K562 (cell line): Measurements from ENCODE around the gene PHACTR3.
"Not testable (repeated sequence)": the region's sequence is repeated elsewhere in the genome, so short reads cannot be mapped to it uniquely, and the experiment has no call there.

ENCODE experiments used
- CC2D1A ChIP-seq: fragments of 450-650 bp; IDR thresholded peaks from 2 replicates; pipeline ENCODE4 v1.6.1; 2017; ENCODE audit warnings: mild to moderate bottlenecking
- ERF ChIP-seq: fragments of 450-650 bp; formaldehyde crosslinking; IDR thresholded peaks from 2 replicates; pipeline ENCODE4 v1.4.0; 2020; ENCODE audit warnings: mild to moderate bottlenecking, mixed read lengths
- EZH2 ChIP-seq: IDR thresholded peaks from 2 replicates; pipeline ENCODE4 v1.6.1; 2012; ENCODE audit warnings: low read depth, mild to moderate bottlenecking, inconsistent platforms, low read length, borderline replicate concordance
- FOXM1 ChIP-seq, 2 experiments: fragments of 450-650 bp in 1 of 2; sonication (generic) in 1 of 2; formaldehyde crosslinking in 1 of 2; IDR thresholded peaks; 2 replicates each; pipeline versions ENCODE4 v1.6.1 to v1.9.0; 2017 to 2022; ENCODE audit warnings: low read depth in 2 of 2, mild to moderate bottlenecking in 2 of 2, missing genetic modification reagents in 1 of 2, moderate library complexity in 1 of 2
- MYC ChIP-seq, 2 experiments: fragments of 250-450 bp in 1 of 2; sonication (Bioruptor Pico) in 1 of 2; IDR thresholded peaks; 2 replicates each; pipeline versions ENCODE4 v1.5.1 to v1.6.1; 2012 to 2021; ENCODE audit warnings: low read depth in 2 of 2, borderline replicate concordance in 1 of 2, improper control_type of control experiment in 1 of 2, low read length in 1 of 2, mild to moderate bottlenecking in 1 of 2, moderate library complexity in 1 of 2
- RAD21 ChIP-seq, 2 experiments: fragments of 250-450 bp in 1 of 2; fragments of 450-650 bp in 1 of 2; sonication (Bioruptor Pico) in 1 of 2; formaldehyde crosslinking in 1 of 2; IDR thresholded peaks in 1 of 2; conservative IDR thresholded peaks in 1 of 2; 2 replicates each; pipeline versions ENCODE4 v1.4.0 to v1.8.0; 2020 to 2022; ENCODE audit warnings: mild to moderate bottlenecking in 2 of 2, moderate library complexity in 1 of 2
- REST ChIP-seq, 2 experiments: fragments of 450-650 bp; formaldehyde crosslinking in 1 of 2; IDR thresholded peaks; 2 replicates each; pipeline versions ENCODE4 v1.4.0 to v1.6.1; 2014 to 2020; ENCODE audit warnings: mild to moderate bottlenecking in 2 of 2, borderline replicate concordance in 1 of 2, low read depth in 1 of 2
- SIN3A ChIP-seq, 2 experiments: fragments of 150-350 bp in 1 of 2; IDR thresholded peaks; 2 replicates each; pipeline ENCODE4 v1.6.1; 2011 to 2016; ENCODE audit warnings: borderline replicate concordance in 2 of 2, low read depth in 2 of 2, low read length in 2 of 2, mild to moderate bottlenecking in 2 of 2, moderate library complexity in 2 of 2; ENCODE audit not compliant: control insufficient read depth in 1 of 2
- SP1 ChIP-seq: sonication (generic); formaldehyde crosslinking; IDR thresholded peaks from 2 replicates; pipeline ENCODE4 v1.8.1; 2022; ENCODE audit warnings: mild to moderate bottlenecking, missing genetic modification reagents
- STAT6 ChIP-seq: sonication (generic); formaldehyde crosslinking; IDR thresholded peaks from 2 replicates; pipeline ENCODE4 v1.8.1; 2023; ENCODE audit warnings: mild to moderate bottlenecking, missing genetic modification reagents
- TBL1XR1 ChIP-seq, 2 experiments: IDR thresholded peaks; 2 replicates each; pipeline ENCODE4 v1.6.1; 2012; ENCODE audit warnings: improper control_type of control experiment in 2 of 2, low read length in 2 of 2, mild to moderate bottlenecking in 1 of 2
- U2AF1 ChIP-seq: fragments of 200-400 bp; formaldehyde crosslinking; optimal IDR thresholded peaks from 2 replicates; pipeline ENCODE3; 2017; ENCODE audit warnings: mild to moderate bottlenecking, low read depth, low read length, moderate library complexity
- TF ChIP-seq, protein P1 (sequence below), 3 experiments: IDR thresholded peaks in 2 of 3; conservative IDR thresholded peaks in 1 of 3; 2 replicates each; pipeline ENCODE4 v1.5.1; 2011 to 2012; ENCODE audit warnings: low read length in 3 of 3, mild to moderate bottlenecking in 3 of 3, control low read depth in 2 of 3, improper control_type of control experiment in 1 of 3, inconsistent platforms in 1 of 3, low read depth in 1 of 3, mixed read lengths in 1 of 3, moderate library complexity in 1 of 3; ENCODE audit not compliant: insufficient read depth in 2 of 3
- TF ChIP-seq, protein P2 (sequence below), 2 experiments: fragments of 450-650 bp in 1 of 2; sonication (generic) in 1 of 2; formaldehyde crosslinking in 1 of 2; IDR thresholded peaks in 1 of 2; conservative IDR thresholded peaks in 1 of 2; 2 replicates each; pipeline versions ENCODE4 v1.6.1 to v1.8.1; 2016 to 2023; ENCODE audit warnings: mild to moderate bottlenecking in 2 of 2, moderate library complexity in 2 of 2, inconsistent platforms in 1 of 2, missing genetic modification reagents in 1 of 2

- TF ChIP-seq TBL1XR1 (IDR thresholded peaks at IDR 0.05; ENCODE audit: low read length in 2 of 2); CC2D1A; FOXM1 (IDR thresholded peaks at IDR 0.05; ENCODE audit: low read depth); FOXM1 (CRISPR knock-in tag; IDR thresholded peaks at IDR 0.05; ENCODE audit: low read depth); RAD21 (CRISPR knock-in tag; conservative IDR thresholded peaks at IDR 0.05 in 1 of 2, IDR thresholded peaks at IDR 0.05 in 1 of 2); U2AF1; SIN3A (IDR thresholded peaks at IDR 0.05; ENCODE audit: borderline replicate concordance in 2 of 2, control insufficient read depth in 1 of 2, low read depth in 2 of 2, low read length in 2 of 2); MYC (IDR thresholded peaks at IDR 0.05; ENCODE audit: low read depth, low read length); MYC (CRISPR knock-in tag; IDR thresholded peaks at IDR 0.05; ENCODE audit: borderline replicate concordance, low read depth); SP1 (CRISPR knock-in tag); EZH2; STAT6 (CRISPR knock-in tag); REST (IDR thresholded peaks at IDR 0.05; ENCODE audit: borderline replicate concordance); REST (CRISPR knock-in tag; IDR thresholded peaks at IDR 0.05; ENCODE audit: low read depth); ERF (CRISPR knock-in tag): not testable (repeated sequence)
- TF ChIP-seq, protein P1, sequence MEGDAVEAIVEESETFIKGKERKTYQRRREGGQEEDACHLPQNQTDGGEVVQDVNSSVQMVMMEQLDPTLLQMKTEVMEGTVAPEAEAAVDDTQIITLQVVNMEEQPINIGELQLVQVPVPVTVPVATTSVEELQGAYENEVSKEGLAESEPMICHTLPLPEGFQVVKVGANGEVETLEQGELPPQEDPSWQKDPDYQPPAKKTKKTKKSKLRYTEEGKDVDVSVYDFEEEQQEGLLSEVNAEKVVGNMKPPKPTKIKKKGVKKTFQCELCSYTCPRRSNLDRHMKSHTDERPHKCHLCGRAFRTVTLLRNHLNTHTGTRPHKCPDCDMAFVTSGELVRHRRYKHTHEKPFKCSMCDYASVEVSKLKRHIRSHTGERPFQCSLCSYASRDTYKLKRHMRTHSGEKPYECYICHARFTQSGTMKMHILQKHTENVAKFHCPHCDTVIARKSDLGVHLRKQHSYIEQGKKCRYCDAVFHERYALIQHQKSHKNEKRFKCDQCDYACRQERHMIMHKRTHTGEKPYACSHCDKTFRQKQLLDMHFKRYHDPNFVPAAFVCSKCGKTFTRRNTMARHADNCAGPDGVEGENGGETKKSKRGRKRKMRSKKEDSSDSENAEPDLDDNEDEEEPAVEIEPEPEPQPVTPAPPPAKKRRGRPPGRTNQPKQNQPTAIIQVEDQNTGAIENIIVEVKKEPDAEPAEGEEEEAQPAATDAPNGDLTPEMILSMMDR (IDR thresholded peaks at IDR 0.05 in 2 of 3, conservative IDR thresholded peaks at IDR 0.05 in 1 of 3; ENCODE audit: insufficient read depth in 2 of 3, low read depth in 1 of 3, low read length in 3 of 3) = not testable (repeated sequence)
- TF ChIP-seq, protein P2, sequence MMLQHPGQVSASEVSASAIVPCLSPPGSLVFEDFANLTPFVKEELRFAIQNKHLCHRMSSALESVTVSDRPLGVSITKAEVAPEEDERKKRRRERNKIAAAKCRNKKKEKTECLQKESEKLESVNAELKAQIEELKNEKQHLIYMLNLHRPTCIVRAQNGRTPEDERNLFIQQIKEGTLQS (IDR thresholded peaks at IDR 0.05) = not testable (repeated sequence)
- TF ChIP-seq, protein P2 (CRISPR knock-in tag; conservative IDR thresholded peaks at IDR 0.05) = not testable (repeated sequence)
Observed at GRCh38 chr20:59618585-59618984, 14.2 kb downstream of the PHACTR3 start.
